ENCODE data around the gene SNHG17.
"Not testable (repeated sequence)": the region's sequence is repeated elsewhere in the genome, so short reads cannot be mapped to it uniquely, and the experiment has no call there.

The SNHG17 gene

DNA sequence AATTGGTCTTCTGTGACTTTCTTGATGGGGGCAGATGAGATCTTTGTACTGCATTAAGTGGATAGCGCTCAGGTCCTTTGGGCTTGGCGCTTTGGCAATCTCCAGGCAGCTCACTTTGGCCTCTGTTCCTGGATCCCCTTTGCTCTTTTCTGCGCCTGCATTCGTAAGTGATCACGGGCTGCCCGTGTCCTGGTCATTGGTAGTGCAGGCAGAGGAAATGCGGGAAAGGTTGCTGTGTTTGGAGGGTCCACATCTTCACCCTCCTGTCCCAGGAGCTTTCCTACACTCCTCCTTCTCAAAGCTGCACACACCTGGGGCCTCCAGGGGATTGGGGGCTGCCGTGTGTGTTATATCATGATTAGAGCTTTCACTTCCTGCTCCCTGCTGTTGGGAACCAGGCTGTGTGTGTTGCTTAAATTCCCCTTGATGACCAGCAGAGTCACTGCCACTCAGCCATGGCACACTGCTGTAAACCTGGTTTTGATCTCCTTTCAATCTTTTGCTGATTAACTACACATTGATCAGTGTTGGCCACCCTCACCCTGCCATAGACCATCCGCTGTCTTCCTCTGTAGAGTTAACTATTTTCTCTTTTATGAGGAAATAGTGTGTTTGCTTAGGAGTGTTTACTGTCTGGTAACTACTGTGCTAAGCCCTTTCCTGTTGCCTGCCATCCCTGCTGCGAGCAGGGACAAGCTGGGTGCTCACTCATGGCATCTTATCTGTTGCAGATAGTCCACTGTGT is 13.0 kb upstream of the SNHG17 start:
- DNase-seq (ENCODE audit: low spot score) = no peak

DNA sequence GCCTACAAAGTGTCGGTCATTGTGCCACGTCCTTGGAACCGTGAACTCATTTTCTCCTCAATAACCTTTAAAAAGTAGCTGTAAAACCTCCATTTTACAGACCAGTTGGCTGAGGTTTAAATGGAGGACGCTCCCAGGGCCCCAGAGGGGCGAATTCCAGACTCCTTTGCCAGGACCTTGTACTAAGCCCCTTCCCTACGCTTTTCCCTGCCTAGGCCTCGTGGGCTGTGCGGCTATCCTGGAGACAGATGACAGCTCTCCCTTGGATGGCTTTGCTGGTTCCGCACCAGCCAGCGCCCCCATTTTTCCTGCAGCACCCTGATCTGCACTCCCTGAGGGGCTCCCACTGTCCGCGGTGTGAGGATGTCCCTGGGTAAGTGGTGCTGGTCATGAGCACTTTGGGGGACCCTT is 12.1 kb upstream of the SNHG17 start:
- no peak for DNase-seq (ENCODE audit: low spot score)

DNA sequence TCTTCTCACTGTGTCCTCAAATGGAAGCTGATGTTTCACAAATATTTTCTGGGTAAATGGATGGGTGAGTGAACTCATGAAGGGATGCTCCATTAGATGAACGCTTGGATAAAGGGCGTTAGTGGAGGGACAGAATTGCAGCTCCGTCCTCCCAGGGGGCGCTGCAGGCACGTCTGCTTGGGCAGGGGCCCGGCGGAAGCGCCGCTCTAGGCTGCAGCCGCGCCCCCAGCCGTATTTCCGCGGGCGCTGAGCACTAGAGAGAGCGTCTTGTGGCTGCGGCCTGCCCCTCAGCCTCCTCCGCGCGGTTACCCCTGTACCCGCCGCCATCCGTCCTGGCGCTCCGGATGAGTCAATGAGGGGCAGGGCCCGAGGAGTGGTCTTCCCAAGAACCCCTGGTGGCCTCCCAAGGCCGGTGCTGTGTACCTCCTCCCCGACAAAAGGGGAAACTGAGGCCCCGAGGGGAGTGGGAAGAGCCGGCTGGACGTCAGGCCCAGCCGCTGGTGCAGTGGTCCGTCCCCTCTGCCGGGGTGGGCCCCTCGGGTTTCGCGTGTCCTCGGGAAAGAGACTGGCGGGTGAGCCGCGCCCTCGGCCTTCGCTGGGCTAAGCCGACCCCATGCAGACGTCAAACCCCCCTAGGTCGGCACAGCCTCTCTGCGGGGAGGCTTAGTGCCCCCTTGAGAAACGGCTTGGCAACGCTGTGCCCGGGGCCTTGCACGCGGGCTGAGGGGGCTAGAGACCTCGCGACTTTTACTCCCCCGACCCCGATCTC is 11.5 kb upstream of the SNHG17 start:
- peak; percentile 90 for DNase-seq (ENCODE audit: low spot score)

GRCh38 chr20:38445901-38446425 is 10.8 kb upstream of the SNHG17 start:
- DNase-seq (ENCODE audit: low spot score) = no peak

DNA sequence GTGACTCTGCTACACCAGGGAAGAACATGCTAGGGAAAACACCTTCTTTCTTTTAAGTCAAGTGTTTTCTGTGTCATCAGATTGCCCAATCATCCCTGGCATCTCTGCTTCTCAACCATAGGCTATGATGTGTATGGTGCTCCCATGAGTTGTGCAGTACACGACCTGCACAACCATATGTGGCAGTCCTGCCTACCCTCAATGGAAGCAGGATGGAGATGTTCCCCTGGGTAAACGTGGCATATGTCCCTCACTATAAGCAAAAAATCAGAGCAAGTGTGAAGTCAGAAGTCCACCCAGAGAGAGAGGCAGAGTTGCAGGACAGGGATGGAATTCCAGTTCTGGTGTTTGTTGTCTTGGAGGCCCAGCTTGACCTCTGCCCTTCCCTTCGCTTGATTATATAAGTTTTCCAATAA is 10.3 kb upstream of the SNHG17 start:
- DNase-seq (ENCODE audit: low spot score) = no peak

DNA sequence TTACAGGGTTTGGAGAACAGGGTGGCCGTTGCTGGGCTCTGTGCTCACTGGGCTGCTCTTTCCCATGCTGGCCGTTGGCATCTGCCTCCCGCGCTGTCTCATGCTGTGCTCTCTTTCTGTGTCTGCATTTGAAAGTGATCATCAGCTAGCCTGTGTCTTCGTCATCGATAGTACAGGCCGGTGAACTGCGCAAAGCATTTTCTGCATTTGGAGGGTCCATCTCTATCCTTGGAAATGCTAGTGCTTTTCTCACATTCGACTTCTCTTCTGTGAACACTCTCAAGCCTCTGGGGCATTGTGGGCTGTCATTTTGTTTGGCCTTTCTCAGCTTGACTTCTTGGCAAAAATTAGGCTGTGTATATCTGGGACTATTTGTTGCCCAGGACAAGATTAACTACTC is 6.8 kb upstream of the SNHG17 start:
- DNase-seq (ENCODE audit: low spot score) = peak; percentile 77

GRCh38 chr20:38441110-38441509 is 6.0 kb upstream of the SNHG17 start:
- not testable (repeated sequence) for DNase-seq (ENCODE audit: low spot score)

DNA sequence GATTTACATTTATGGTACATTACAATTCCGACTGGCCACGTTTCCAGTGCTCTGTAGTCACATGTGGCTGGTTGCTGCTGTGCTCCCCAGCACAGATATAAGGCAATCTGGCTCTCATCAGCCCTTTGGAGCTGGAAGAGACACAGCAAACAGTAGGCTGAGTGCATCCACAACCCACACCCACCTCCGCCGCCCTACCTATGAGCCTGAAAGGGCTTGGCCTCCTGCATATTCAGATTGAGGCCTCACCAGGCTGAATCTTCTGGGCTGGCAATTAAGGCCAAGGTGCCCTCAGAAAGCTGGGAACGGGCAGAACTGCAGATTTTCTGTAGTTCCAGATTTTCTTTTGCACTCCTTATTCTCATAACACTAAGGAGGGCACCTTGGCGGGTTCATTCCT is 2.7 kb upstream of the SNHG17 start:
- no peak for DNase-seq (ENCODE audit: low spot score)

DNA sequence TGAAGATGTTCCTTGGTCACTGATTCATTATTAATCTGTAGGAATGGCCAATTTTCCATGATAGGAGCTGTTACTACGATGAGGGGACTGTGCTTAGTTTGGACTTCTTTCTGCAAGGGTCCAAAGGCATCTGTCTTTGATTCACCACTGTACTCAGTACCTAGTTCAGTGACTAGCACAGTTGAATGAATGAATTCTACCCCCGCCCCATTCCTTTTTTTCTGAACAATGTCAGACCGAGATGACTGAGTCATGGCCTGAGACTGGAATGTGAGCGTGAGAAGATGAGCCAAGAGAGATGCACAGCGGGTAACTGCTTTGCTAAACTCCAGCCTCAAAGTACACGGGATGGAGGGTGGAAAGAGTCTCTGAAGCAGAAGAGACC is 419 bp upstream of the SNHG17 start:
- DNase-seq (ENCODE audit: low spot score) = no peak

DNA sequence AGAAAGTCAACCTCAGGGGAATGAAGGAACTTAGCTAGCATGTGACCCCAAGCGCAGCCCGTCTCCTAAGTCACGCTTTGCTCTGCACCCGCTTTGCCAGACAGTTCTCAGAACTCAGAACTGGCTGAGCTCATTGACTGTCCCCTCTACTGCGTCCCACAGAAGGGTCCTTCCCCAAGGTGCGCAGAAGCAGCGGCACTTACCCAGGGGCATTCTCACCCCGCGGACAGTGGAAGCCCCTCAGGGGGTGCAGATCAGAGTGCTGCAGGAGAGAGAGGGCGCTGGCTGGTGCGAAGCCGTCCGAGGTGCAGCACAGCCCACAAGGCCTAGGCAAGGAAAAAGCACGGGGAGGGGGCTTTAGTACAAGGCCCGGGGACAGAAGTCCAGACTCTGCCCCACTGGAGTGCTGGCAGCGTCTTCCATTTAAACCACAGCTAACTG is 807 bp downstream of the SNHG17 start:
- DNase-seq (ENCODE audit: low spot score) = no peak

DNA sequence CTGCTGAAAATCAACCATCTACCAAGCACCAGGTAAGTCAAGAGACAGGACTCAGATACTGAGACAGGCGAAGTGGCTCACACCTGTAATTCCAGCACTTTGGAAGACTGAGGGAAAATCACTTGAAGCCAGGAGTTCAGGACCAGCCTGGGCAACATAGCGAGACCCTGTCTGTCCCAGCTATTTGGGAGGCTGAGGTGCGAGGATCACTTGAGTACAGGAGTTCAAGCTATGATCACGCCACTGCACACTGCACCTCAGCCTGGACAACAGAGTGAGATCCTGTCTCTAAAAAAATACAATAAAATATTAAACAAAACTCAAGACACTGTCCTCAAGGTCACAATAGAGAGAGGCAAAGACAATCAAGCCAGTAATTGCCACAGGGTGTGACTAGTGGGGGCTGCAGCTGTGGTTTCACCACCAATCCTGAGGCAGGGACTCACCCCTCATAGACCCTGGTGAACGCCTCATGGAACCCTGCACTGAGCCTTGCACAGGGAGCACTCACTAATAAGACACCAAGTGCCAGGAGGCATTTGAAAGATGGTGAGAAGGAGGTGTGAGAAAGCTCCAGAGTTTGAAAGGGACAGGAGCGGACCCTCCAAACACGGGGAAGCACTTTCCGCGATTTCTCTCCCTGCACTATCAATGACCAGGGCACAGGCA is 1.7 kb downstream of the SNHG17 start:
- DNase-seq (ENCODE audit: low spot score) = no peak

DNA sequence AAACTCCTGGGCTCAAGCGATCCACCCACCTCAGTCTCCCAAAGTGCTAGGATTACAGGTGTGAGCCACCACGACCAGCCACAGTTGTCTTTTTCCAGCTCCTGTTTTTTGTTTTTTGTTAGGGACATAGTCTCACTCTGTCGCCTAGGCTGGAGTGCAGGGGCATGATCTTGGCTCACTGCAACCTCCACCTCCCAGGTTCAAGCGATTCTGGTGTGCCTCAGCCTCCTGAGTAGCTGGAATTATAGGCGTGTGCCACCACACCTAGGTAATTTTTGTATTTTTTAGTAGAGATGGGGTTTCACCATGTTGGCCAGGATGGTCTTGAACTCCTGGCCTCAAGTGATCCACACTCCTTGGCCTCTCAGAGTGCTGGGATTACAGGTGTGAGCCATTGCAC is 2.3 kb downstream of the SNHG17 start:
- DNase-seq (ENCODE audit: low spot score) = not testable (repeated sequence)

DNA sequence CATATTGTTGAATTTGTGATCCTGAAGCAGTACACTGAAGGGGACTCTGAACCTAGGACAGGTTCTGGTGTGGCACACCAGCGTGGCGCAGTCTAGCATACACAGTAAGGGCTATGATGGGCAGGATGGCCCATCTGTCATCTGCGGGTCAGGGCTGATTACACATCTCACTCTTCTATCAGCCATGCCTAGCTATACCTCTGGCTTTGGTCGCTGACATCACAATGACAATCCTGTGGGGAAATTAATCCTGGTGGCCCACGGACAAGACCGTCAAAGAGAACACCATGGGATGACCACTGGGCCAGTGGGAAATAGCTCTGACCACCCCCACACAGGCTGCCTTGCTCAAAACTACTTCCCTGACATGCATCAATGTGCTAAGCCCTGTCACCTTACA is 2.8 kb downstream of the SNHG17 start:
- DNase-seq (ENCODE audit: low spot score) = no peak

- DNase-seq (ENCODE audit: low spot score) = no peak
These were observed 4.3 kb downstream of the SNHG17 start for GRCh38 chr20:38430679-38431325.

- no peak for DNase-seq (ENCODE audit: low spot score)
These were observed 5.8 kb downstream of the SNHG17 start for GRCh38 chr20:38429301-38429700.

DNA sequence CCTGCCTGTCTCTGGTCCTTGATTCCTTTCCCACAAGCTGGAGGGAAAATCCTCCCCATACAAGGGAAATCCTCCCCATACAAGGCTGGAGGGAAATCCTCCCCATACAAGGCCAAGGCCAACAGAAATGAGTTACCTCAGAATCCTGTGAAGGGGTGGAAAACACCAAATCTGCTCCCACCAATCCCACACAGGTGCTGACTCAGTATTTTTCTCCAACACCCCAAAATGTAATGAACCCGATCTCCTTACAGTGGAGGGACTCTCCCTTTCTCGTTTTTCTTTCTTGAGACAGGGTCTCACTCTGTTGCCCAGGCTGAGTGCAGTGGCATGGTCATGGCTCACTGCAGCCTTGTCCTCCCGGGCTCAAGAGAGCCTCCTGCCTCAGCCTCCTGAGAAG is 6.3 kb downstream of the SNHG17 start:
- DNase-seq (ENCODE audit: low spot score) = no peak

- no peak for DNase-seq (ENCODE audit: low spot score)
These were observed 7.5 kb downstream of the SNHG17 start for GRCh38 chr20:38427655-38428023.

DNA sequence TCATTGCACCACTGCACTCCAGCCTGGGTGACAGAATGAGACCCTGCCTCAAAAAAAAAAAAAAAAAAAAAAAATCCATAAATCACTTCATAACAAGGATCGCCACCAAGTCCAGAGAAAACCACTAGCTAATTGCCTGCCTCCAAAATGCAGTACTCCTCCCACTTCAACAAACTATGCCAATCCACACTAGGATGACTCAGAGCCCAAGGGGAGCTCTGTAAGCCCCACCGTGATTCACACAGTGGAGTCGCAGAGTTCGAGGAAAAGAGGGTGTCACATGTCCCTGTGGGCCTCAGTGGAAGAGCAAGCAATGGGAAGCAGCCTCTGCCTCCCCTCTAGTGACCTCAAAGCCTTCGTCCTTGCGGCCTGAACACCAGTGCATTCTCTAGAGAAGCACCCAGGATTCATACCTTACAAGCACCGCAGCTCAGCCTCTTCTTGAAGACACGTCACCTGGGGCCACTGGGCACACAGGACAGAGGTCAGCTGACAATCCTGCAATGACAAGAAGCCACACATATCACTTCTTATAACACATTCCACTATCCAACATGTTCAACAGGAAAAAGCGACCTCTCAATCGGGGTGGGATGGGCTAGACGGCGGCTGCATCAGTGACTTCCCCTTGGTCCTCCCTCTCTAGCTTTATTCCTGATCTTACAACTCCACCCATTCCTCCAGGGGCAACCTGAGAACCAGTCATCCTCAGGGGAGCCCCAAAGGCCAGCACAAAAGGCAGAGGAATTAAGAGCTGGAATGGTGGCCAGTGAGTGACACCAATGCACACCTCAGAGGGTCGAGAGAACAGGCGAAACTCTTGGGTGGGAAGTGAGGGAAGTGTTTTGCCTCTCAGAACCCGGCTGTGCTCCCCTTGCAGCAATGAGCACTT is 8.9 kb downstream of the SNHG17 start:
- DNase-seq (ENCODE audit: low spot score) = no peak

DNA sequence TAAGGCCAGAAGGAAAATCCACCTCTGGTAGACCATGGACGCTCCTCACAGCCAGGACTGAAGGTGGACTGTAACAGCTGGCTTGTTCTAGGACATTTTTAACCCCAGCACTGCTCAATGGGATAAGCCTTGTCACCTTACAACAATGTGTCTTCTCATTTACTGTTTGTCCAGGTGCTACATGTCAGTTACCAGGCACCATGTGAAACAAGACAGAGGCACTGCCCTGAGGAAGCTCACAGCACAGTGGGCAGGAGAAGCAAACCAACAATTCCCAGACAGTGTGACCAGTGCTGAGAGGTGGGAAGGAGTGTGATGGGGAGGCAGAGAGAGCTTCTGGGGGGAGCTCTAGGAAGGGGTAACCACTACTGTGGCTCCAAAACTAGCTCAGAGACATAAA is 10.7 kb downstream of the SNHG17 start:
- no peak for DNase-seq (ENCODE audit: low spot score)

DNA sequence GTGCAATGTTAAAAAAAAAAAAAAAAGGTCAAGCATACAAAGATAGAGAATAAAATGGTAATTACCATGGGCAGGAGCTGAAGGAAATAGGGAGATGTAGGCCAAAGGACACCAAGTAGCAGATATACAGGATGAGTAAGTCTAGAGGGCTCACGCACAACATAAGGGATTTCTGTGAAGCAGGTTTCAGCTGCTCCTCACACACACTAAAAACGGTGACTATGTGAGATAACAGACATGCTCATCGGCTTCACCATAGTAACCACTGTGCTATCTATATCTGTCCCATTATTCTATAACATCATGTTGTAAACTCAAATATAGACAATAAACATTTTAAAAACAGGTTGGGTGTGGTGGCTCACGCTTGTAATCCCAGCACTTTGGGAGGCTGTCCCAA is 11.6 kb downstream of the SNHG17 start:
- no peak for DNase-seq (ENCODE audit: low spot score)

GRCh38 chr20:38421915-38422314 is 13.2 kb downstream of the SNHG17 start:
- DNase-seq (ENCODE audit: low spot score) = no peak
